Stimulated activated CD4-positive, alpha-beta T cell treated with anti-CD3 and anti-CD28 coated beads, Interleukin-15, amount 100 ng/mL, for 48 hours (primary cell): ENCODE results near the gene AQP12B.

Experiments used
- DNase-seq, 2 donors: peaks; one replicate each; pipeline ENCODE4 v3.0.0-alpha.2; 2020; ENCODE audit warnings: low read depth in 2 of 2

Gene AQP12B

DNA sequence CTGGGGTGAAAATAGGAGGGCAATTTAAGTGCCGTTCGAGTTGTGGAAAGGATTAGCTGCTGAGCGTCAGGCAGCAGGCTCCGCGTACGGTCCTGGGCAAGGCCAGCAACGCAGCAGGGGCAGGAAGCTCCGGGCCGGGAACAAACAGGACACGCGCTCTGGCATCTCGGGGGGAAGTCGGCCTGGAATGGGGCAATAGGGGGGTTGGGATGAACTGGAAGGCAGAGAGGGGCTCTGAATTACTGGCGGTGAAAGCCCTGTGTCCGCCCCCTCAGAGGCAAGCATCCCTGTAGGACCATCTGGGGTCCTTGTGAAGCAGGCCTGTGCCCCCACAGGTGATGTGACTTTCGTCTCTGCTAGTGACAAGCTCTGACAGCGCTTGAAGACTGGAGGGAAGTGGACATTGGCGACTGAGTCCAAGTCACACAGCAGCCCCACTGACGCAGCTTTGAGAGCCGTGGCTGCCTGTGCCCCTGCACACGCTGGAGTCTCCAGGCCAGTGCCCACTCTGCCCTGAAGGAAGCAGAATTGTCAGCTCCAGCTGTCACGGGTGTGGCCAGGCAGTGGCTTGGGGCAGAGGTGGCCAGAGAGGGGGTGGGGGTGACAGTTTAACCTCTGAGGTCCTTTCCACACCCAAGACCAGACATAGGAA lies 35.1 kb downstream of the AQP12B start:
- no peak for DNase-seq

DNA sequence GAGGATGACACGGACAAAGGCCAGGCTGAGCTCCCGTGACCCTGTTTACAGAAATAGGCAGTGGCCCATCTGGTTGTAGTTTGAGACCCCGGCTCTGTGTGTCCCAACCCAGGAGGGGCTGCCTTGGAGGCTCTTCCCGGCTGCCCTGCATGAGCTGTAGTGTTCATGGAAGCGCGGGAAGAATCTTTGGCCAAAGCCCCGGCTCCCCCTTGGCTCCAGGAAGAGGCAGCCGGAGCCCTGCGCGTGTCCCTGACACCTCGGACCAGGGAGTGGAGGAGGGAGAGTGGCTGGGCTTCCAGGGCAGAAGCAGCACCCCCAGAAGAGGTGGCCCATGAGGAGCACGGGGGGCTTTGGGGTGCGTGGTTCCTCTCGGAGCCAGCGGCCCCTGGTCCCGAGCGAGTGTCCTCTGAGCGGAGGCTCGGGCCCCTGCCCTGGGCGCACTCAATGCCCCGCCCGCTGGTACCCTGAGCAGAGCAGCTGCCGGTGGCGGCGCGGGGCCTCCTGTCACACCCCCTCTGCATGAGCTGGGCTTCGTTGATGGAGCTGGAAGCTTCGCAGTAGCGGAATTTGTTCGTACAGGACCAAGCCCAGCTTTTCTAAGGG lies 35.7 kb downstream of the AQP12B start:
- DNase-seq: no peak

DNA sequence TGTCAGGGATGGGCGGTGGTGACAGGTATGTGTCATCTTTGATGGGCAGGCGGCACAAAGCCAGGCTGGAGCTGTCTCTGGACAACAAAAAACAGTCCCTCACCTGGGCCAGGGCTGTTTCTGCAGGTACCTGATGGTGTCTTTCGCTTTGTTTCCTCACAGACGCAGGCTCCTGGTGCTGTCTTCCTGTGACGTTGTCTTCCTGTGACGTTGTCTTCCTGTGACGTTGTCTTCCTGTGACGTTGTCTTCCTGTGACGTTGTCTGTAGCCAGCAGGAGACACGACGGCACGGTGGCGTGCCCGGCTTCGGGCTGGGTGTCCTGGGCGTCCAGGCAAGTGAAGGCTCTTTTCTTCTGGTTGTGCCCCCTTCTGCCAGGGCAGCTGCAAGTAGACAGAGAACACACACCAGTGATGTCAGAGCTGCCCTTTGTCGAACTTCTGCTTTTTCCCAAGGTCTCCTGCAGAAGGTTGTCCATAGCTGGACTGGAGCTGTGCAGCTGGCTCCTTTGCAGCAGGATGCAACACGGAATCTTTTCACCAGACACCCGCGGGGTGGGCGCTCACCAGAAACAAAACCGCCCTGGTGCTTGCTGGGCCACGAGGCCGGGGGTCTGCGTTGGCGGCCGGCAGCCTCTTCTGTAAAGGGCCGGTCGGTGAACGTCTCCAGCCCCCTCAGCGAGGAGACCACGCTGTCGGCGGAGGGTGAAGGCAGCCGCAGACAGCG lies 36.3 kb downstream of the AQP12B start:
- no peak for DNase-seq

DNA sequence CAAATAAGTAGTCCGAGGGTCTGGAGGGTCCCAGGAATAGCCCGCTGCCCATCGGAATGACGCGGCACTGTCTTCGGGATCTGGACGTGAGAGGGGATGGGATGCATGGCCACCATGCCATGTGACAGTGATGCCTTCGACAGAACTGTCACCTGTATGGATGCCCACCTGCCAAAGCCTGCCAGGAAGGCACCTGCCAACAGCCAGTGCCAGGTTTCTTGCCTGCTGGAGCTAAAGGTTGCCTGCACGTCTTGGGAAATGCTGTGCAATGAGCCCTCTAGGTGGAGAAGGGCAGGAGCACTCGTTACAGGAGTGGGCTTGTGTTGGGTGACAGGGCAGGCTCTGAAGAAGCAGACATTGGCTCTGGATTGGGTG lies 36.9 kb downstream of the AQP12B start:
- no peak for DNase-seq

DNA sequence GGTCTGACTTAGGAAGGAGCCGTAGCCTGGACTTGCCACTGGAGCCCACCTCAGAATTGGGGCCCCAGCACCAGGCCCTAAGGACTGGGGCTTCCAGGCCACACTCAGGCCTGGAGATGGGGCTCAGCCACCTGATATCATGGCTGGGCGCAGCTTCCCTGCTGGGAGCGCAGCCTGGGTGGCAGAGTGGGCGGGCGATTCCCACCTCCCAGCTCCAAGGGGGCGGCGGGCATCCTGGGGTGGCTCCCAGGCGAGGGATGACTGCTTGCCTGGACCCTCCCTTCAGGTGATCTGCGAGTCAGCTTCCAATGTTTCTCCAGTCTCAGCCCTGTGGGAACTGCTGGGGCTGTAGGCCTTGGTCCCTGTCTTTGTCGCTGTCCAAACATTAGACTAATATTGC lies 37.3 kb downstream of the AQP12B start:
- DNase-seq: no peak

DNA sequence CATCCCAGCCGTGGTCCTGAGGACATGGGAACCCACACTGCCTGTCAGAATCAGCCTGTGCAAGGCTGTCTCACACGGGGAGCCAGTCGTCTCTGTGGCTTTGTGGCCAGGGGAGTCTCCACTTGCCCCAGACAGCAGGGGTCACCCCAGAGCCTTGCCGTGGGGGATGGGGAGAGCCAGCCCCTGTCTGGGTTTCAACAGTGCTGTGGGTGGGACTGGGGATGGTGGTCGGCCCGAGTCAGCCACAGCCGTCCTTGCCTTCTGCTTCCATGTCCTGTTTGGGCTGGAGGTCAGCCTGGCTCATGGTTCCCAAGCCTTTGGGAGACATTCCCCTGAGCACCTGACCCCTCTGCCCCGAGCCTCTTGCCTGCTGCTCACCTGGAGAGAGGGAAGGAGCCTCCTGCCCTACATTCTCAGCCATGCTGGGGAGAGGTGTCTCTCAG lies 37.8 kb downstream of the AQP12B start:
- no peak for DNase-seq

DNA sequence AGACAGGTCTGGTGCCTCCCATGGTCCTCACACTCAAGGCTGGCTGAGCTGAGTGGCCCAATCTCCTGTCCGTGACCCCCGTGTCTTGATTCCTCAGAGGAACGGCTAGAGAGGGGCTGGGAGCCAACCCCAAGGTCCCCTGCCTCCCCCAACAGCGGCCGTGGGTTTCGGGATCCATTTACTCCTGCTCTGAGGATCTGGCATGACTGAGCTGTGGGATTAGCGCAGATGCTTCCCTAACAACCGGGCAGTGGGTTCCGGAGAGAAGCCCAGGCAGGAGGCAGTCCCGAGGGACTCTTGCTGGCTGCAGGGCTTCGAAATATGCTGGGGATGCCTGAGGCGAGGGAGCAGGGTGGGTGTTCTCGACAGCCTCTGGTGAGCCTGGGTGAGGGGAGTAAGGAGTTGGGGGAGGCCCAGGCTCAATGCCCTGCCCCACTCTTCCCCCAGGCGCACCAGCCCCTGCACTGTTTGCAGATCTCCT lies 38.5 kb downstream of the AQP12B start:
- DNase-seq: no peak

DNA sequence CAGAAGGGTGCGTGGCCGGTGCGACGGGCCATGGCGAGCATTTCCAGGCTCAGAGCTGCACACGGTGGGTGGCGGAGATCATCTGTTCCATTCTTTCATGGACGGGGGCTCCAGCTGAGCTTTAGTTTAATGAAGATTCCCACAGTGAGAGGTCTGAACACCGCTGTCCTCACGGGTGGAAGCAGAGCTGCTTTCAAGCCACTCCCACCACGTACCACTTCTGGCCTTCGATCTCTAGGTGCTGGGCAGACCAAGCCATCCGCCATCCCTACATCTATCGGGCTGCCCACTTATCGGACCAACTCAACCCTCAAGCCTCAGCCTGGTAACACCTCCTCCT lies 38.9 kb downstream of the AQP12B start:
- DNase-seq: no peak

DNA sequence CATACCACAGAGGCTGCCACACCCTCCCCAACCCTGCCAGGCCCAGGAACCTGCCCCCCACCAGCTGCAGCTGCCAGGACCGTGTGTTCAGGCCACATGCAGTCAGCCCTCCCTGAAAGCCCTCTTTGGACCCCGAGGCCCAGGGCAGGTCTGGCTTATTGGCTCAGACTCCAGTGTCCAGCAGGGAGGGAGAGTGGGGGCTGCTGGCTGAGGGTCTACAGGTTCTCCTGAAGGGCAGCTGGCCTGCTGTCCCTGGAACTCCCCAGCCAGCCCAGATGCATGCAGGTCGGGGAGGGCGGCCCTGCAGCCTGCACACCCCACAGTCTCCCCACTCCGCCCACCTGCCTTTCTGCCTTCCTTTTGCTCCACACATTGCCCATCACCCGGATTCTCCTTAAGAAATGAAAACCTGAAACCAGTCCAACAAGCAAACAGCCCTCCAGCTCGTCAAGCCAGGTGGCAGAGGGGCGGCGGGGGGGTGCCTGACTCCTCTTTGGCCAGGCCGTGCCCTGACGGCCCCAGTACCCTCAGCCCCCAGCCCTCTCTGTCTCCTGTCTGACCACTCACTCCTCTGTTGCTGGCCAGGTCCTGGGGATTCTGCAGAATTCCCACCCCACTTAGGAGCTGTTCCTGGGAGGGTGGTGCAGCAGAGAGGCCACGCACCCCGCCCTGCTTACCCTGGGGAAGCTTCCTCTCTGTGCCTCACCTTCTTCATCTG lies 39.4 kb downstream of the AQP12B start:
- no peak for DNase-seq

DNA sequence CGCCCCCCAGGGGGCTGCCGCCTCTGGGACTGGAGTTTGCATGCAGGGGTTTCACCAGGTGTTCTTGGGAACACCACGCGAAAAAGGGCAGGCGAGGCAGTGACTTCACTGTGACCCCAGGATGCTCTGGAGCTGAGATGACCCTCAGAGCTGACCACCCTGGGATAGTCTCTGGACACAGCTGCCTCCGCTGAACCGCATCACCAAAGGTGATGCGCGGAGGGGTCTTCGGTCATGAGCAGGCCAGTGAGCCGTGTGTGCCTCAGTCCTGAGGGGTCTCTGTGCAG lies 39.9 kb downstream of the AQP12B start:
- DNase-seq: no peak

DNA sequence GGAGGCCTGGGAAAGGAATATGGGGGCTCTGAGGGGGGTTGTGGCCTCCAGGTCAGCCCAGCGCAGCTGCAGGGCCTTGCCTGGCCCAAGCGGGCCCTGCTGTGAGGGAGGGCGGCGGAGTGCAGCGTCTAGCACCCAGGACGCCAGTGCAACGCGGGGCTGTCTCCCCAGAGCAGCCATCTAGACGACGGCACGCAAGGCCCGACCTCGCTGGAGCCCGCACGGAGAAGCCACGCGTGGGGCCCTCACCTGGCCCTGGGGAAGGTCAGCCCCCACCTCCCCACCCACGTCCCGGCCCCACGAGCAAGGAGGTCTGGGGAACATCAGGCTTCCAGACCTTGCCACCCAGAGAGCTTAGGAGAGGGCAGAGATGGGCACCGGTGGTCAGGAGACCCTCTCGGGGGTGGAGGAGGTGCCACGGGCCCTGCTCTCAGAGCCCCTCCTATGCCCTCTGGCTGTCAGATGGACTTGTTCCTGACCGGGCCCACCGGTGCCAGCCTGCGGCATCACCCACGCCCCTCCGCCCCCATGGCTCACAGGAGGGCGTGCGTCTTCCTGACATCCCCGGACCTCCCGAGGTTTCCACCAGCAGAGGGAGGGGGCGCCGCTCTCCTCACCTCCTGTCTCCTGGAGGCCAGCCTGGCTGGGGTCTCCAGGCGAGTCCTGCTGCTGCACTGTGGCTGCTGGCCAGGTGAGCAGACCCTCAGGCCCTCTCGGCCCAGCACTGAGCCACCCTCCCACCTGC lies 40.5 kb downstream of the AQP12B start:
- DNase-seq: no peak

DNA sequence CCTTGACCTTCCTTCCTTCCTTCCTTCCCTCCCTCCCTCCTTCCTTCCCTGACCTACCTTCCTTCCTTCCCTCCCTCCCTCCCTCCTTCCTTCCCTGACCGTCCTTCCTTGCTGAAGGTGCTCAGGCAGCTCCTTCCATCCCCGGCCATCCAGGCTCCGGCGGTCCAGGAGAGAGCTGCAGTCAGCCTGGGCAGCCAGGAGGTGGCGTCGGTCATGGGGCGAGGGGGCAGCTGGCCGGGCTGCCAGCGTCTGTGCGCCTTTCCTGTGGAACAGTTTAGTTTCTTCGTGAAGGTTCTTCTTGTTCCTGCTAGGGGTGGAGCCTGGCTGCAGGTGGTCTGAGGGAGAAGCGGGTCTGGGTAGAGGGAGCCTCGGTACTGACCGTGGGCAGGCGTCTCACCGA lies 41.7 kb downstream of the AQP12B start:
- DNase-seq: no peak

DNA sequence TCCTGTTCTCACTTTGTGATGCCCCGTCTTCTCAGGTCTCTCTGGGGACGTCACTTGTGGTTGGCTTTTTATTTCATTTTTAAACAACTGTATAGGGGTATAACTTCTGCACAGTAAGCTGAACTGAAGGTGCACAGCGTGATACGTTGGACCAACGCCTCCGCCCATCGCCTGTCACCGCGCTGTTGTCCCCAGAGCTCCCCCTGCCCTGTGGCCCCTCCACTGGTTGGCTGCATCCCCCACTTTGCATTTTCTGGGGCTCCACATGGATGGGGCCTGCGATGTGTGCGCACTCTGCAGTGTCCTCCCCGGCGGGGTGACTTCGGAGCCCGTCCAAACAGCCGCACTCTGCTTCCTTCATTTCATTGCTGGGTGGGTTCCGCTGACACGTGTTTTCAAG lies 43.1 kb downstream of the AQP12B start:
- DNase-seq: no peak

DNA sequence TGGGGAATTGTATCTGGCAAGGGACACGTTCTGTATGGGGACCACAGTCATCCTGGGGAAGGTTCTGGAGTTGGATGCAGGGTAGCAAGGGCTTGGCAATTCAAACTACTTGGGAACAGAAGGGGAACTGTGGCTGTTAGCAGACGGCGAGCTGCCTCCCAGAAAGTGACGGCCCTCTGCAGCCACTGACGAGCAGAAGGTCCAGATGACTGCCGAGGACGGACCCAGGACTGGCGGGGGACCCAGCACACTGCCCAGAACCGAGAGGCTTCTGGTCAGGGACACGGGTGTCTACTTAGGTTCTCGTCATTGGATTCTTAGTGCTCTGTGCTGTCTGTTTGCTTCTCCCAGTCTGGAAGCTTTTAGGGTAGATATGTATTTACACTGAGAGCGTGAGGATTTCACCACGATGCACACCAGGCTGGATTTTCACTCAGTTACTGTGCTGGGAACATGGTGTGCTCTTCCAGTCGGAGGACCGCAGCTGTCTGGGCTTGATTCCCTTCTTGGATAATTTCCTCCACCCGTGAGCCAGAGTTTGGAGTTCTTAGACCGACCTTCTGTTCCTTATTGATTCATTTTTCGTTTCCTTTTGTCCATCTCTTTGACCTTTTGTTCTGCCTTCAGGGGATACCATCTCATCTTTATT lies 44.0 kb downstream of the AQP12B start:
- DNase-seq: no peak

DNA sequence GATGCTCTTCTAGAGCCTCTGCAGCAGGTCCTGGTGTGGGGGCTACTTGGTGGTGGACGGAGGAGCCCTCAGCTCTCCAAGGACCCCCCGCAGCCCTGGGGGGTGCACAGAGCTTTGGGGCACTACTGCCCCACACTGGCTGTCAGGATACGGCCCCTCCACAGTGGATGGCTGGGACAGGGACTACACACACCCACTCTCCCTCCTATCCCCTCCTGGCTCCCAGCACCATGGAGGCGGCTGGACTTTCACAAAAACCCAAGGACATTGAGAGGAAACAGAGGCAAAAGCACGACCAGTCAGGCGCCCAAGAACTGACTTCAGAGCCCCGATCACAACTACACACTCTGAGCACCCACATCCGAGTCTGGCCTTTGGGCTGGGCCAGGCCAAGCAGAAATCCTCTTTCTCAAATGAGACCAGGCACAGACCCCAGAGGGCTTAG lies 44.8 kb downstream of the AQP12B start:
- no peak for DNase-seq

DNA sequence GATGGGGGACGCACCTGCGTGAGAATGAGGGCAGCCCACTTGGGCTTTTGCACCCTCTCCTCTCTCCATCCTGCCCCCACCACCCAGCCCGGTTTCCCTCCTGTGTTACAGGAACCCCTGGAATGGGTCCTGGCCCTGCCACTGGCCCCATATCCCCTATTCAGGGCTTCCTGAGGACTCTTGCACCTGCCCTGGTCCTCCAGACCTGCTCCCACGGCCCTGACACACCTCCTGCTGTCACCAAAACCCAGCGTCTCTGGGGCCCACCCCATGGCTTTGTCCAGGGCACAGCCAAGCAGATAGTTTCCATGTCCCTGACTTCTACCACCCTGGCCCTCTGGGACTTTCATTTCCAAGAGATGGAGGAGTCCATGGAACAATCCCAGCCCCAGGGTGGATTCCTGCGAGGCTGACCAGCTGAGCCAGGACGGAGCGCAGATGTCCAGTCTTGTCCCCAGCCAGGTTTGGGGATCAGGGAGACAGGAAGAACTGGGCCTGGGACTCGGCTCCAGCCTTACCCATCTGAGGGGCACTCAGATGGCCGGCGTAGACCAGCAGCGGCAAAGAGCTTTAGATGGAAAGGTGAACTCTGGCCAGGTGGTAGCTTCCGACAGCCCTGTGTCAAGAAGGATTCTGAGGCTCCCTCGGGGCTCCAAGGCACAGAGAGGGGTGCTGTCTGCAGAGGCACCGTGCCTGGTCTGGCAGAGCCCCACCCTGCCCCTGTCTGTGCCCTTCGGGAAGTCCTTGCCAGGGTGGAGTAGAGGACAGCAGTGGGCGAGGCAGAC lies 45.4 kb downstream of the AQP12B start:
- DNase-seq: no peak

DNA sequence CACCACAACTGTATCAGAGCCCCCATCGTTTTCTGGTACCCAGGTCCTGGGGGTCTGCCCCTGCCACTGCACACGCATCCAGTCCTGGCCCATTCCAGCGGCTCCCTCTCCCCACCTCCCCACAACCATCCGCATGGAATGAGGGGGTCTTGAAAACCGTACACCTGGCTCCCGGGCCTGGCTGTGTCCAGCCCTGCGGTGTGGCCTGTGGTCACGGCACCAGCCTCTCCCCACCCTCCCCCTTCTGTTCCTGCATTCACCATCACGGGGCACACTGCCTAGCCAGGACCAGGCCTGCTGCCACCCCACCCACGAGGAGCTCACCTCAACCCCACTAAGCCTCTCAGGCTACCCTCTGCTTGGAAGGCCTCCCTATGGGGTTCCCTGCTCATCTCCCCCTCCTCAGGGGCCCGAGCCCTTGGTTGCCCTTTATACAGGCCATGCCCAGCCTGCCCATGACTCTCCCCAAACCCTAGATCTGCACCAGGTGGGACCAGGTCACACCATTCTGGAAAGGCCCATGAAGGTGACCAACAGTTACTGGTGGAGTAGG lies 46.0 kb downstream of the AQP12B start:
- no peak for DNase-seq

DNA sequence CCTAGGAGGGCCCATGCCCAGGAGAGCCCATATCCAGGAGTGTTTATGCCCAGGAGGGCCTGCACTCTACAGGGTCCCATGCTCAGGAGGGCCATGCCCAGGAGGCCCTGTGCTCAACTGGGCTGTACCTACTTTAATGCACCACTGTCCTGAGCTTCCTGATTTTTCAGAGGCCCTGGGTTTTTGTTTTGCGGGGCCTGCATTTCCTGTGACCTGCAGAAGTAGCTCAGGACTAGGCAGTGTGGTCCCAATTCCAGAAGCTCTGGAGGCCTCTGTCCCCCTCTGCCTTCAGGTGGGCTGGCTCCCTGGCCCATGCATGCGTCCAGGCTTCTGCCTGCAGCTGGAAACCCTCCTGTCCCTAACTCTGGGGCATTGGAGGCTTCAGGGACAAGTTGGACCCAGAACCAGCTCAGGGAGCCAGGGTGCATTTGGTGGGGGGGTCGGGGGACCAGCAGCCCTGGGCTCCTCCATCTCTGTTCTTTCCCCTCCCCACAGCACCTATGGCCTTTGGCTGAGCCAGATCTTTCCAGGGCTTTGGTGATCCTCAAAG lies 46.6 kb downstream of the AQP12B start:
- DNase-seq: no peak

DNA sequence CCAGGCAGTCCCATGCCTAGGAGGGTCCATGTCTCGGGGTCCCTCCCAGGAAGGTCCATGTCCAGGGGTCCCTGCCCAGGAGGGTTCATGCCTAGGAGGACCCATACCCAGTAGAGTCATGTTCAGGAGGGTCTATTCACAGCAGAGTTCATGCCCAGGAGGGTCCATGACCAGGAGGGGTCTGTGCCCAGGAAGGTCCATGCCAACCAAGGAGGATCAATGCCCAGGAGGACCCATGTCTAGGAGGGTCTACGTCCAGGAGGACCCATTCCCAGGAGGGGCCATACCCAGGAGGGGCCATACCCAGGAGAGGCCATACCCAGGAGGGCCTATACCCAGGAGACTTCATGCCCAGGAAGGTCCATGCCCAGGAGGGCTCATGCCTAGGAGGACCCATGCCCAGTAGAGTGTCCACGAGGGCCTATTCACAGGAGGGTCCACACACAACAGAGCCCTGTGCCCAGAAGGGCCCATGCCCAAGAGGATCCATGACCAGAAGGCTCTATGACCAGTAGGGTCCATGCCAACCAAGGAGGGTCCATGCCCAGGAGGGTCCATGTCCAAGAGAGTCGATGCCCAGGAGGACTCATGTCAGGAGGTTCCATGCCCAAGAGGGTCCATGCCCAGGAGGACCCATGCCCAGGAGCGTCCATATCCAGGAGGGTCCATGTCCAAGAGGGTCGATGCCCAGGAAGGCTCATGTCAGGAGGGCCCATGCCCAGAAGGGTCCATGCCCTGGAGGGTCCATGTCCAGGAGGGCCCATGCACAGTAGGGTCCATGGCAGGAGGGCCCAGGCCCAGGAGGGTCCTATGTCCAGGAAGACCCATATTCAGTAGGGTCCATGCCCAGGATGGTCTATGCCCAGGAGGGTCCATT lies 47.3 kb downstream of the AQP12B start:
- DNase-seq: no peak
